HepG2 (cell line): ENCODE data around the gene CAMTA1. TPM values are rescaled to one million over a fixed set of nuclear protein-coding genes. Genes with fewer than 3 reads are reported as not detected.

Source experiments
- ATAC-seq: fragments of 200-7000 bp; cut with Tn5 transposase; 3 replicates; pipeline ENCODE4 v1.9.1; 2020; ENCODE audit warnings: mild to moderate bottlenecking, moderate library complexity
- BruUV-seq: library from RNA; stranded (reverse); fragments of 400-500 nt; replicated peaks from 2 replicates; lab custom pipeline; 2021; lab: Mats Ljungman, UMichigan
- CTCF ChIA-PET: fragments of 300-600 bp; formaldehyde crosslinking; extraction: SDS; loops from one replicate; lab custom pipeline; 2021; ENCODE audit warnings: low total read pairs, inconsistent platforms, low intra/inter-chr PET ratio; lab: Yijun Ruan, JAX
- POLR2A ChIA-PET: fragments of 350-600 bp; sonication (Branson Sonifier 250); formaldehyde crosslinking; loops from one replicate; lab custom pipeline; 2020; ENCODE audit warnings: antibody characterized with exemption, inconsistent platforms; lab: Yijun Ruan, JAX
- DNase-seq: peaks from one replicate; pipeline ENCODE4 v3.0.0-alpha.2; 2015; ENCODE audit warnings: low spot score
- FAIRE-seq: peaks from 3 replicates; lab custom pipeline; 2011; peaks lifted over from hg19 to GRCh38; lab: Jason Lieb, UNC
- H2AFZ ChIP-seq: one replicate; pipeline ENCODE4 v1.6.1; 2011; ENCODE audit warnings: low read length, inconsistent platforms
- H3K27ac ChIP-seq: fragments of 300-600 bp; 3 replicates; pipeline ENCODE4 v1.8.0; 2011; ENCODE audit warnings: mixed run types, mild to moderate bottlenecking, mixed read lengths, low read length, inconsistent platforms; ENCODE audit not compliant: insufficient read depth; ENCODE audit errors: extremely low read length
- H3K27me3 ChIP-seq, 2 experiments: fragments of 200-600 bp in 1 of 2; 2 replicates in 1 of 2; 3 replicates in 1 of 2; pipeline versions ENCODE4 v1.6.0 to v1.8.0; 2011; ENCODE audit warnings: low read length in 2 of 2, mild to moderate bottlenecking in 2 of 2, moderate library complexity in 2 of 2, inconsistent platforms in 1 of 2; ENCODE audit not compliant: insufficient read depth in 2 of 2, control insufficient read depth in 1 of 2
- H3K36me3 ChIP-seq, 2 experiments: fragments of 200-600 bp in 1 of 2; replicated peaks in 1 of 2; 2 replicates in 1 of 2; 3 replicates in 1 of 2; pipeline versions ENCODE4 v1.5.1 to v1.8.0; 2011; ENCODE audit warnings: low read length in 2 of 2, inconsistent platforms in 1 of 2; ENCODE audit not compliant: insufficient read depth in 2 of 2, control insufficient read depth in 1 of 2
- H3K4me1 ChIP-seq: 2 replicates; pipeline ENCODE4 v1.5.1; 2012; ENCODE audit warnings: low read length, inconsistent platforms; ENCODE audit not compliant: insufficient read depth
- H3K4me2 ChIP-seq: 2 replicates; pipeline ENCODE4 v1.6.0; 2011; ENCODE audit warnings: low read depth, low read length, inconsistent platforms
- H3K4me3 ChIP-seq, 3 experiments: fragments of 200-600 bp in 1 of 3; sonication (generic), shearing (Covaris generic) in 1 of 3; replicated peaks in 1 of 3; 2 replicates each; pipeline ENCODE4 v1.5.1; 2011 to 2016; ENCODE audit warnings: low read length in 3 of 3, inconsistent platforms in 2 of 3, low read depth in 2 of 3, mild to moderate bottlenecking in 2 of 3, control low read depth in 1 of 3, mixed read lengths in 1 of 3; ENCODE audit not compliant: insufficient read depth in 1 of 3
- H3K79me2 ChIP-seq: one replicate; pipeline ENCODE4 v1.6.1; 2011; ENCODE audit warnings: low read length, inconsistent platforms; ENCODE audit not compliant: insufficient read depth
- H3K9ac ChIP-seq: 2 replicates; pipeline ENCODE4 v1.6.0; 2011; ENCODE audit warnings: mild to moderate bottlenecking, low read depth, low read length, inconsistent platforms; ENCODE audit not compliant: insufficient read depth
- H3K9me3 ChIP-seq: 2 replicates; pipeline ENCODE4 v1.5.1; 2012; ENCODE audit warnings: mild to moderate bottlenecking, low read length
- H4K20me1 ChIP-seq: 2 replicates; pipeline ENCODE4 v1.6.0; 2011; ENCODE audit warnings: inconsistent platforms, mild to moderate bottlenecking, low read length, moderate library complexity; ENCODE audit not compliant: insufficient read depth
- ISX ChIP-seq: sonication (generic); formaldehyde crosslinking; conservative IDR thresholded peaks from 2 replicates; pipeline ENCODE4 v1.5.0; 2020; ENCODE audit warnings: missing genetic modification reagents
- KIAA2018 ChIP-seq: sonication (generic); formaldehyde crosslinking; IDR thresholded peaks from 2 replicates; pipeline ENCODE4 v1.5.0; 2020; ENCODE audit warnings: mild to moderate bottlenecking, missing genetic modification reagents, borderline replicate concordance
- ZBED4 ChIP-seq: sonication (generic); formaldehyde crosslinking; IDR thresholded peaks from 2 replicates; pipeline ENCODE4 v1.4.0; 2020; ENCODE audit warnings: missing genetic modification reagents, borderline replicate concordance
- ZBTB4 ChIP-seq: sonication (generic); formaldehyde crosslinking; IDR thresholded peaks from 2 replicates; pipeline ENCODE4 v1.4.0; 2020; ENCODE audit warnings: missing genetic modification reagents, mild to moderate bottlenecking, borderline replicate concordance
- ZNF891 ChIP-seq: sonication (generic); formaldehyde crosslinking; IDR thresholded peaks from 2 replicates; pipeline ENCODE4 v1.5.0; 2020; ENCODE audit warnings: mild to moderate bottlenecking, missing genetic modification reagents
- WGBS: methylation state at CpG from one replicate; pipeline ENCODE4 v1.1.6; 2017; ENCODE audit warnings: low lambda C conversion rate; 5-methylcytosine and 5-hydroxymethylcytosine counted together
- in situ Hi-C: cut with HindIII; loops from 2 replicates; pipeline ENCODE4 v1.10.0; 2017; ENCODE audit warnings: low pct_unique_long_range_greater_than_20kb; ENCODE audit not compliant: extremely low pct_ligation_motif_present
- intact Hi-C: fragments of 100-400 bp; cut with micrococcal nuclease; formaldehyde crosslinking; loops from one replicate; pipeline ENCODE4 v1.10.0; 2022; ENCODE audit not compliant: unreplicated experiment
- polyA plus RNA-seq, 8 experiments: library from polyadenylated mRNA; depleted of rRNA in 3 of 8; stranded (reverse) in 7 of 8; unstranded in 1 of 8; fragments of >200 nt; fragmentation: Illumina TruSeq in 4 of 8; extraction: Trizol in 4 of 8; gene quantifications; 2 replicates each; pipeline versions ENCODE4 v1.2.1 to v1.2.3, GENCODE V29; 2011 to 2016; ENCODE audit warnings: low read depth in 4 of 8, missing spikeins in 1 of 8, mixed read lengths in 1 of 8; ENCODE audit not compliant: insufficient read depth in 1 of 8
- total RNA-seq, 5 experiments: library from RNA; depleted of rRNA; stranded (reverse); fragments of >200 nt; fragmentation: Illumina TruSeq; extraction: Trizol; gene quantifications; 2 replicates each; pipeline ENCODE4 v1.2.3, GENCODE V29; 2016; ENCODE audit warnings: low read depth in 1 of 5

CAMTA1 gene
- total and polyA plus RNA-seq, 2 of the 13 experiments (the other 11 are each of a cell fraction or from before 2014, with no cell fraction given), result 25.0 to 36.4 TPM

GRCh38 chr1:7527733-7528045 is 742.4 kb downstream of the CAMTA1 start (continued):
- TF ChIP-seq ZBTB4 (CRISPR knock-in tag) (no peak), ISX (CRISPR knock-in tag) (no peak)
- TF ChIP-seq, all 625 proteins: peak for 0

- H3K79me2 ChIP-seq, result no peaks in the 10 kb centered on the region
- no peaks in the 10 kb centered on the region for H3K4me1 ChIP-seq
- H3K9ac ChIP-seq, result no peak overlapping the region
- no peak overlapping the region for H2AFZ ChIP-seq
- BruUV-seq, result no TSS peak
- ChIA-PET CTCF (no interaction called here), POLR2A (no interaction called here)
- H3K4me3 ChIP-seq, result no peak overlapping the region
- H3K36me3 ChIP-seq, result no peaks in the 10 kb centered on the region
- no peaks in the 10 kb centered on the region for H4K20me1 ChIP-seq
- no peak overlapping the region for H3K4me2 ChIP-seq
- peaks cover 0 to 19% of the 10 kb centered on the region in 2 experiments; a peak in 2 of 5 replicates for H3K27me3 ChIP-seq
- no peaks in the 10 kb centered on the region for H3K9me3 ChIP-seq
- ATAC-seq (no peak), FAIRE-seq (no peak), DNase-seq (no peak)
- in situ Hi-C loops, result no loop called here
- intact Hi-C loops, result no loop called here
- no peak overlapping the region for H3K27ac ChIP-seq
- 23% methylated on average over 5 of the region's 6 CpGs for WGBS
- TF ChIP-seq ZNF891 (CRISPR knock-in tag) (no peak), ZBED4 (CRISPR knock-in tag) (no peak), KIAA2018 (CRISPR knock-in tag) (no peak)
Observed at GRCh38 chr1:7528386-7529198, 743.3 kb downstream of the CAMTA1 start.
